Brain microvascular endothelial cell (primary cell): ENCODE measurements around the gene STS.

Experiments used
- DNase-seq: peaks from one replicate; pipeline ENCODE4 v3.0.0-alpha.2; 2020
- H3K27ac ChIP-seq: fragments of 250-450 bp; sonication (Bioruptor Pico); 2 replicates; pipeline ENCODE4 v1.5.1; 2020; ENCODE audit warnings: mild to moderate bottlenecking, moderate library complexity
- H3K27me3 ChIP-seq: fragments of 250-450 bp; sonication (Bioruptor Pico); replicated peaks from 2 replicates; pipeline ENCODE4 v1.5.1; 2020; ENCODE audit warnings: mild to moderate bottlenecking
- H3K36me3 ChIP-seq: fragments of 250-450 bp; sonication (Bioruptor Pico); replicated peaks from 2 replicates; pipeline ENCODE4 v1.5.1; 2020; ENCODE audit warnings: mild to moderate bottlenecking
- H3K4me3 ChIP-seq: 2 replicates; pipeline ENCODE4 v1.5.1; 2011; ENCODE audit warnings: low read depth, mild to moderate bottlenecking, control low read depth, low read length, moderate library complexity
- CTCF ChIP-seq: IDR thresholded peaks from 2 replicates; pipeline ENCODE4 v1.5.1; 2011; ENCODE audit warnings: low read depth, mild to moderate bottlenecking, moderate library complexity, low read length, control low read depth, inconsistent platforms; ENCODE audit errors: missing control alignments
- in situ Hi-C: cut with HindIII; loops from 2 replicates; pipeline ENCODE4 v1.10.0; 2017; ENCODE audit warnings: low sequenced_read_pairs, low pct_ligation_motif_present

The STS gene

GRCh38 chrX:7156879-7157278, 9.4 kb downstream of the STS start:
- TF ChIP-seq CTCF: no peak
- Histone ChIP-seq H3K4me3 (no peak overlapping the region), H3K27me3 (no peaks in the 10 kb centered on the region), H3K27ac (no peak overlapping the region), H3K36me3 (no peaks in the 10 kb centered on the region)
- in situ Hi-C loops: no loop called here
- DNase-seq: no peak

- in situ Hi-C loops: no loop called here
- no peak for DNase-seq
- TF ChIP-seq CTCF: no peak
Measured at GRCh38 chrX:7158468-7158990, 11.0 kb downstream of the STS start.

GRCh38 chrX:7159149-7159861, 11.8 kb downstream of the STS start:
- no peak for DNase-seq
- Histone ChIP-seq H3K36me3 (no peaks in the 10 kb centered on the region), H3K27ac (no peak overlapping the region), H3K27me3 (no peaks in the 10 kb centered on the region), H3K4me3 (no peak overlapping the region)
- in situ Hi-C loops: no loop called here
- no peak for TF ChIP-seq CTCF

More at GRCh38 chrX:7158468-7158990, 11.0 kb downstream of the STS start:
- H3K4me3 ChIP-seq: no peak overlapping the region
- H3K27ac ChIP-seq: no peak overlapping the region
- no peaks in the 10 kb centered on the region for H3K27me3 ChIP-seq
- no peaks in the 10 kb centered on the region for H3K36me3 ChIP-seq

GRCh38 chrX:7163146-7163677, 15.7 kb downstream of the STS start:
- H3K4me3 ChIP-seq: no peak overlapping the region
- no peaks in the 10 kb centered on the region for H3K36me3 ChIP-seq
- TF ChIP-seq CTCF: no peak
- DNase-seq: no peak
- in situ Hi-C loops: no loop called here
- H3K27ac ChIP-seq: no peak overlapping the region
- H3K27me3 ChIP-seq: no peaks in the 10 kb centered on the region

- Histone ChIP-seq H3K27ac (no peak overlapping the region), H3K36me3 (no peaks in the 10 kb centered on the region), H3K4me3 (no peak overlapping the region), H3K27me3 (no peaks in the 10 kb centered on the region)
- no peak for TF ChIP-seq CTCF
- DNase-seq: no peak
- in situ Hi-C loops: no loop called here
Measured at GRCh38 chrX:7164174-7164573, 16.7 kb downstream of the STS start.
